ENCODE measurements around the gene LAMA3.

The LAMA3 gene

GRCh38 chr18:23949863-23950262, 260.6 kb downstream of the LAMA3 start:
- Histone ChIP-seq H3K36me3 (ENCODE audit: control insufficient read depth in 2 of 2, insufficient read depth in 1 of 2, low read length in 2 of 2) (peaks cover 3 to 29% of the 10 kb centered on the region in 2 experiments), H3K4me1 (ENCODE audit: control insufficient read depth, insufficient read depth, low read length) (no peaks in the 10 kb centered on the region), H3K4me3 (ENCODE audit: low read depth, low read length) (no peak overlapping the region), H3K9me3 (ENCODE audit: control insufficient read depth, insufficient read depth, low read depth, low read length) (no peaks in the 10 kb centered on the region), H3K27ac (ENCODE audit: extremely low read depth, low read depth, low read length) (no peak overlapping the region)
- ChIA-PET CTCF (interaction anchor here (1.1 to 1.7 kb wide), 3 partner anchors 11 to 126 kb away, joined by 3 to 8 read pairs (median 4); no protein-coding TSS in a partner anchor), POLR2A (no interaction called here)
- TF ChIP-seq ZNF76 (tag by site-specific recombination; IDR thresholded peaks at IDR 0.05; ENCODE audit: borderline replicate concordance, low read depth): no peak
- TF ChIP-seq ZNF514 (tag by site-specific recombination; IDR thresholded peaks at IDR 0.05): no peak
- TF ChIP-seq ZNF510 (tag by site-specific recombination; IDR thresholded peaks at IDR 0.05; ENCODE audit: insufficient replicate concordance): no peak
- no peak for TF ChIP-seq ZEB2 (tag by site-specific recombination; IDR thresholded peaks at IDR 0.05)
- no peak for TF ChIP-seq REST (tag by site-specific recombination; IDR thresholded peaks at IDR 0.05)
- TF ChIP-seq ZSCAN16 (tag by site-specific recombination; IDR thresholded peaks at IDR 0.05): no peak
- TF ChIP-seq ZSCAN30 (tag by site-specific recombination; IDR thresholded peaks at IDR 0.05): no peak
- no peak for TF ChIP-seq ZNF398 (tag by site-specific recombination; IDR thresholded peaks at IDR 0.05)
- no peak for TF ChIP-seq ZNF350 (tag by site-specific recombination; IDR thresholded peaks at IDR 0.05)
- TF ChIP-seq ZNF626 (tag by site-specific recombination; IDR thresholded peaks at IDR 0.05): no peak
- no peak for TF ChIP-seq ZNF624 (tag by site-specific recombination; IDR thresholded peaks at IDR 0.05)
- TF ChIP-seq ZBTB49 (tag by site-specific recombination; IDR thresholded peaks at IDR 0.05; ENCODE audit: low read depth): no peak
- no peak for TF ChIP-seq ZNF785 (tag by site-specific recombination; IDR thresholded peaks at IDR 0.05)
- TF ChIP-seq ZNF513 (tag by site-specific recombination; IDR thresholded peaks at IDR 0.05): no peak
- TF ChIP-seq ZNF621 (tag by site-specific recombination; IDR thresholded peaks at IDR 0.05): no peak
- no peak for TF ChIP-seq BCL11A (tag by site-specific recombination; IDR thresholded peaks at IDR 0.05; ENCODE audit: low read depth)

- Histone ChIP-seq H3K4me3 (ENCODE audit: low read depth, low read length) (no peak overlapping the region), H3K9me3 (ENCODE audit: control insufficient read depth, insufficient read depth, low read depth, low read length) (no peaks in the 10 kb centered on the region), H3K4me1 (ENCODE audit: control insufficient read depth, insufficient read depth, low read length) (no peaks in the 10 kb centered on the region), H3K27ac (ENCODE audit: extremely low read depth, low read depth, low read length) (no peak overlapping the region), H3K36me3 (ENCODE audit: control insufficient read depth in 2 of 2, insufficient read depth in 1 of 2, low read length in 2 of 2) (peaks cover 4 to 35% of the 10 kb centered on the region in 2 experiments)
- POLR2A ChIA-PET: no interaction called here
- CTCF ChIA-PET: interaction anchor here (1.1 to 1.7 kb wide), 2 partner anchors 32 to 126 kb away, joined by 4 to 8 read pairs; no protein-coding TSS in a partner anchor
- TF ChIP-seq ZBTB11 (tag by site-specific recombination; conservative IDR thresholded peaks at IDR 0.05; ENCODE audit: low read depth) (no peak), ZBTB48 (tag by site-specific recombination; IDR thresholded peaks at IDR 0.05) (no peak), BCL11A (tag by site-specific recombination; IDR thresholded peaks at IDR 0.05; ENCODE audit: low read depth) (no peak), KLF7 (tag by site-specific recombination; IDR thresholded peaks at IDR 0.05; ENCODE audit: borderline replicate concordance) (no peak), ZNF354C (tag by site-specific recombination; IDR thresholded peaks at IDR 0.05; ENCODE audit: borderline replicate concordance, low read depth) (no peak), ZNF571 (tag by site-specific recombination; IDR thresholded peaks at IDR 0.05) (no peak)
Measured at GRCh38 chr18:23950644-23951043, 261.4 kb downstream of the LAMA3 start.
